T-cell (primary cell): Measurements from ENCODE around the gene MGAT5. TPM values are rescaled to one million over a fixed set of nuclear protein-coding genes. Genes with fewer than 3 reads are reported as not detected.

Experiments
- ATAC-seq, 4 experiments: fragments of 200-7000 bp in 3 of 4; fragments of 150-1000 bp in 1 of 4; cut with Tn5 transposase; replicated peaks in 1 of 4; 1 replicate in 3 of 4; 2 replicates in 1 of 4; pipeline ENCODE4 v1.10.0; 2021; ENCODE audit warnings: moderate library complexity in 3 of 4, mild to moderate bottlenecking in 2 of 4, moderate number of reproducible peaks in 1 of 4
- CTCF ChIA-PET, 2 donors: fragments of 300-600 bp; sonication (Branson Sonifier 250); formaldehyde crosslinking; loops; one replicate each; lab custom pipeline; 2022; ENCODE audit warnings: antibody characterized with exemption in 2 of 2; lab: Charles Lee
- POLR2A ChIA-PET, 2 donors: fragments of 300-600 bp; sonication (Branson Sonifier 250); formaldehyde crosslinking; loops; one replicate each; lab custom pipeline; 2022; ENCODE audit warnings: antibody characterized with exemption in 2 of 2; lab: Charles Lee
- DNase-seq, 35 experiments: peaks; one replicate each; pipeline versions ENCODE4 v3.0.0 to v3.0.0-alpha.2; 2013 to 2023
- H3K27ac ChIP-seq: one replicate; pipeline ENCODE4 v1.5.1; 2013; ENCODE audit warnings: low read length
- H3K27me3 ChIP-seq, 2 experiments: replicated peaks in 1 of 2; 1 replicate in 1 of 2; 2 replicates in 1 of 2; pipeline versions ENCODE4 v1.6.1 to v1.7.0; 2013; ENCODE audit warnings: low read length in 1 of 2, mixed read lengths in 1 of 2; ENCODE audit not compliant: control insufficient read depth in 2 of 2, insufficient read depth in 2 of 2; ENCODE audit errors: extremely low read depth in 1 of 2
- H3K36me3 ChIP-seq, 2 donors: 1 replicate in 1 of 2; 2 replicates in 1 of 2; pipeline versions ENCODE4 v1.6.1 to v1.7.0; 2013; ENCODE audit warnings: low read length in 1 of 2; ENCODE audit not compliant: control insufficient read depth in 2 of 2, insufficient read depth in 1 of 2; ENCODE audit errors: extremely low read depth in 1 of 2
- H3K4me1 ChIP-seq, 2 experiments: 1 replicate in 1 of 2; 2 replicates in 1 of 2; pipeline versions ENCODE4 v1.6.1 to v1.7.0; 2013; ENCODE audit warnings: low read length in 2 of 2, mixed read lengths in 1 of 2; ENCODE audit not compliant: insufficient read depth in 2 of 2, control insufficient read depth in 1 of 2; ENCODE audit errors: extremely low read depth in 1 of 2
- H3K4me3 ChIP-seq, 2 donors: 1 replicate in 1 of 2; 2 replicates in 1 of 2; pipeline versions ENCODE4 v1.5.1 to v1.7.0; 2013; ENCODE audit warnings: mild to moderate bottlenecking in 2 of 2, low read length in 1 of 2, moderate library complexity in 1 of 2; ENCODE audit not compliant: control insufficient read depth in 1 of 2; ENCODE audit errors: extremely low read depth in 1 of 2
- H3K9me3 ChIP-seq: 2 replicates; pipeline ENCODE4 v1.7.0; 2013
- H3K27ac Mint-ChIP-seq, 2 donors: one replicate each; pipeline ENCODE4 v1.8.0; 2020 to 2021; ENCODE audit warnings: mild to moderate bottlenecking in 2 of 2, mixed read lengths in 2 of 2
- H3K27me3 Mint-ChIP-seq, 2 donors: one replicate each; pipeline ENCODE4 v1.8.0; 2021 to 2022; ENCODE audit warnings: mixed read lengths in 2 of 2
- H3K36me3 Mint-ChIP-seq: one replicate; pipeline ENCODE4 v1.8.0; 2021; ENCODE audit warnings: mixed read lengths
- H3K4me1 Mint-ChIP-seq, 3 donors: one replicate each; pipeline ENCODE4 v1.8.0; 2020 to 2022; ENCODE audit warnings: mixed read lengths in 3 of 3, mild to moderate bottlenecking in 1 of 3
- H3K4me3 Mint-ChIP-seq, 3 donors: one replicate each; pipeline ENCODE4 v1.8.0; 2020 to 2022; ENCODE audit warnings: mild to moderate bottlenecking in 3 of 3, mixed read lengths in 3 of 3, moderate library complexity in 3 of 3
- H3K9me3 Mint-ChIP-seq, 3 donors: one replicate each; pipeline ENCODE4 v1.8.0; 2020 to 2022; ENCODE audit warnings: mixed read lengths in 3 of 3
- WGBS: methylation state at CpG from one replicate; pipeline ENCODE4 v1.1.5; 2013; ENCODE audit warnings: missing lambda C conversion rate; ENCODE audit not compliant: insufficient coverage; 5-methylcytosine and 5-hydroxymethylcytosine counted together
- total RNA-seq, 35 experiments: library from RNA in 6 of 35; stranded (reverse) in 6 of 35; fragments of 120-200 nt in 1 of 35; gene quantifications; one replicate each; pipeline versions ENCODE4 v1.2.1 to v1.2.4 and lab custom pipeline; 2013 to 2026

The MGAT5 gene
- total RNA-seq, 5 donors from 2014 or later (not counting 1 experiment from before 2014, with no cell fraction given) = 61.1 to 94.9 (median 81.8) TPM

GRCh38 chr2:134499307-134499926 is 245.5 kb downstream of the MGAT5 start:
- Histone ChIP-seq H3K27ac (no peak overlapping the region), H3K4me3 (no peak overlapping the region), H3K27me3 (peaks cover 0 to 9% of the 10 kb centered on the region in 2 experiments), H3K9me3 (no peaks in the 10 kb centered on the region), H3K4me1 (no peaks in the 10 kb centered on the region), H3K36me3 (no peaks in the 10 kb centered on the region)
- H3K27ac Mint-ChIP-seq = no peak overlapping the region
- no peaks in the 10 kb centered on the region for H3K4me1 Mint-ChIP-seq
- ChIA-PET POLR2A (no interaction called here), CTCF (no interaction called here)
- H3K4me3 Mint-ChIP-seq = no peak overlapping the region
- ATAC-seq = no peak
- peaks cover 0 to 4% of the 10 kb centered on the region in 2 donors for H3K27me3 Mint-ChIP-seq
- H3K9me3 Mint-ChIP-seq = peaks cover 0 to 3% (median 0%) of the 10 kb centered on the region in 3 donors
- DNase-seq = no peak
- WGBS = 65% methylated on average over 7 of the region's 9 CpGs
- H3K36me3 Mint-ChIP-seq = no peaks in the 10 kb centered on the region

- Mint-ChIP-seq H3K4me3 (no peak overlapping the region), H3K9me3 (peaks cover 0 to 3% (median 0%) of the 10 kb centered on the region in 3 donors), H3K27me3 (peaks cover 0 to 4% of the 10 kb centered on the region in 2 donors), H3K4me1 (no peaks in the 10 kb centered on the region), H3K27ac (no peak overlapping the region), H3K36me3 (no peaks in the 10 kb centered on the region)
- H3K9me3 ChIP-seq = no peaks in the 10 kb centered on the region
- no peak overlapping the region for H3K4me3 ChIP-seq
- WGBS = 83% methylated on average over 1 of the region's 9 CpGs
- no peaks in the 10 kb centered on the region for H3K4me1 ChIP-seq
- H3K27ac ChIP-seq = no peak overlapping the region
- H3K36me3 ChIP-seq = no peaks in the 10 kb centered on the region
- DNase-seq (no peak), ATAC-seq (no peak)
- POLR2A ChIA-PET = interaction anchor here in 1 of 2 donors (0.6 kb wide), 1 partner anchor 28 kb away, joined by 3 read pairs; no protein-coding TSS in a partner anchor
- H3K27me3 ChIP-seq = peaks cover 0 to 1% of the 10 kb centered on the region in 2 experiments
- CTCF ChIA-PET = no interaction called here
Observed at GRCh38 chr2:134500211-134500935, 246.5 kb downstream of the MGAT5 start.

- Histone ChIP-seq H3K9me3 (no peaks in the 10 kb centered on the region), H3K36me3 (no peaks in the 10 kb centered on the region), H3K27me3 (no peaks in the 10 kb centered on the region), H3K4me3 (no peak overlapping the region), H3K27ac (no peak overlapping the region), H3K4me1 (no peaks in the 10 kb centered on the region)
- DNase-seq (no peak), ATAC-seq (no peak)
- H3K27me3 Mint-ChIP-seq = peaks cover 0 to 4% of the 10 kb centered on the region in 2 donors
- no peaks in the 10 kb centered on the region for H3K36me3 Mint-ChIP-seq
- peaks cover 0 to 3% (median 0%) of the 10 kb centered on the region in 3 donors for H3K9me3 Mint-ChIP-seq
- no peak overlapping the region for H3K27ac Mint-ChIP-seq
- ChIA-PET CTCF (no interaction called here), POLR2A (interaction anchor here in 1 of 2 donors (0.6 kb wide), 1 partner anchor 27 kb away, joined by 3 read pairs; no protein-coding TSS in a partner anchor)
- H3K4me1 Mint-ChIP-seq = no peaks in the 10 kb centered on the region
- H3K4me3 Mint-ChIP-seq = no peak overlapping the region
- WGBS = 100% methylated on average over 2 of the region's 6 CpGs
Observed at GRCh38 chr2:134501476-134502091, 247.7 kb downstream of the MGAT5 start.

GRCh38 chr2:134502104-134502503 is 248.2 kb downstream of the MGAT5 start:
- CTCF ChIA-PET = no interaction called here
- no peak for ATAC-seq
- H3K4me1 Mint-ChIP-seq = no peaks in the 10 kb centered on the region

More at GRCh38 chr2:134502104-134502503, 248.2 kb downstream of the MGAT5 start:
- no peaks in the 10 kb centered on the region for H3K36me3 ChIP-seq
- H3K27me3 ChIP-seq = no peaks in the 10 kb centered on the region
- DNase-seq = no peak
- no peaks in the 10 kb centered on the region for H3K4me1 ChIP-seq
- WGBS = no CpG with 5 or more reads among the region's 2 CpGs
- Mint-ChIP-seq H3K27me3 (no peaks in the 10 kb centered on the region), H3K4me3 (no peak overlapping the region), H3K36me3 (no peaks in the 10 kb centered on the region), H3K9me3 (peaks cover 0 to 3% (median 0%) of the 10 kb centered on the region in 3 donors), H3K27ac (no peak overlapping the region)
- no peak overlapping the region for H3K4me3 ChIP-seq
- H3K27ac ChIP-seq = no peak overlapping the region
- H3K9me3 ChIP-seq = no peaks in the 10 kb centered on the region
- POLR2A ChIA-PET = no interaction called here
